Stimulated activated memory B cell treated with anti-CD40 and anti-IgM and Interleukin-4, amounts not matched to agents 10 μg/mL and 1 μg/mL and 100 μg/mL, for 72 hours (primary cell): ENCODE measurements around the gene DNLZ.
"Not testable (repeated sequence)": the region's sequence is repeated elsewhere in the genome, so short reads cannot be mapped to it uniquely, and the experiment has no call there.

Experiments
- ATAC-seq: fragments of 150-1000 bp; cut with Tn5 transposase; 2 replicates; pipeline ENCODE4 v1.10.0; 2021
- H3K27ac Mint-ChIP-seq: one replicate; pipeline ENCODE4 v1.8.0; 2022; ENCODE audit warnings: mild to moderate bottlenecking, mixed read lengths
- H3K27me3 Mint-ChIP-seq: one replicate; pipeline ENCODE4 v1.8.0; 2022; ENCODE audit warnings: mixed read lengths
- H3K36me3 Mint-ChIP-seq: one replicate; pipeline ENCODE4 v1.8.0; 2022; ENCODE audit warnings: mixed read lengths
- H3K4me1 Mint-ChIP-seq: one replicate; pipeline ENCODE4 v1.8.0; 2022; ENCODE audit warnings: mixed read lengths
- H3K4me3 Mint-ChIP-seq: one replicate; pipeline ENCODE4 v1.8.0; 2022; ENCODE audit warnings: mild to moderate bottlenecking, moderate library complexity, mixed read lengths
- H3K9me3 Mint-ChIP-seq: one replicate; pipeline ENCODE4 v1.8.0; 2022; ENCODE audit warnings: mixed read lengths

The DNLZ gene

DNA sequence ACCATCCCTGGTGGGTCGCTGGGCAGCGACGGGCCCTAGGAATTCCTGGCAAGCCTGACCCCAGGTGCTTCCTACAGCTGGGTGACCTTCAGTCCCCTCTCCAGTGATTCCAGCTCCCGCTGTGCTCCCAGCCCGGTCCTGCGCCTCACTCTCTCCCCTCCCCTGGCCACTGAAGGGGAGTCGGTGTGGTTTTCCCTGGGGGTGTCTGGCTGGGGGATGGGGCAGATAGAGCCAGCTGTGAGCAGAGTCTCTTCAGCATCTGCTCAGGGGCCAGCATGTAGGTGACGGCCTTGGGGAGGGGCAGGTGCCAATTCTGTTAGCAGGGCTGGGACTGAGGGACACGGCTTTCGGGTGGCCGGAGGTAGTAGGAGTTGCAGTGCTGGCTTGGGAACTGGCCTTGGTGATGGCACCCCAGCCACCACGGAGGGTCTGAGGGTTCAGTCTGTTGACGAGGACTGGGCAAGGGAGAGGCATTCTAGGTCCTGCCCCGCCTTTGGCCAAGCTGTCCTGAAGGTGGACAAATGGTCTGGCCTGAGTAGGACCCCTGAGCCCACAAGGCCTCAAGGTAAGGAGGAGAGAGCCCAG is 33.0 kb downstream of the DNLZ start:
- no peak overlapping the region for H3K27ac Mint-ChIP-seq

DNA sequence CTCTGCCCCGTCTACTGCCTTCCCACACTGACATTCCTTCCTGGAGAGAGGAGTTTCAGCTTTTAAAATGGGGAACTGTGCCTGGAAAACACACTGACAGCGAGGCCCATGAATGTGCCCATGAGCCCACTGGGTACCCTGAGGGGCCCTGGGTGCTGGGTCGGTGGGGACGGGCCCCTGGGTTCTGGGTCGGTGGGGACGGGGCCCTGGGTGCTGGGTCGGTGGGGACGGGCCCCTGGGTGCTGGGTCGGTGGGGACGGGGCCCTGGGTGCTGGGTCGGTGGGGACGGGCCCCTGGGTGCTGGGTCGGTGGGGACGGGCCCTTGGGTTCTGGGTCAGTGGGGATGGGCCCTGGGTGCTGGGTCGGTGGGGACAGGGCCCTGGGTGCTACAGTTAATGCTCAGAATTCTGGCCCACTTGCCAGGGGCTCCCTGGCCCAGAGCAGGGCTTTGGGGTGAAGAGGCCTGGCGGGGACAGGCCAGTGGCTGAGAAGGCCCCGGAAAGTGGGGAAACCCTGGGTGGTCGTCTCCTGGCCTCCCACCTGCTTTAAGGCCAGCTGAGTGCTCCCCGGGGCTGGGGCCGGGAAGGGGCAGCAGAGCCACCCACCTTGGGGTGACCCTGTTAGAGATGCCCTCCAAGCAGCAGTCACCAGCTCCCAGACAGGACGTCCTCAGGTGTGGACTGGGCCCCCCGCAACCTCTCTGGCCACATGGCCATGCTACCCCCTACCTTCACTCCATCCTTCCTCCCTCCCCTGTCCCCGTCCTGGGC is 33.7 kb downstream of the DNLZ start:
- H3K27me3 Mint-ChIP-seq: peaks cover 75% of the 10 kb centered on the region
- no peaks in the 10 kb centered on the region for H3K36me3 Mint-ChIP-seq
- peaks cover 6% of the 10 kb centered on the region for H3K4me1 Mint-ChIP-seq
- no peak overlapping the region for H3K27ac Mint-ChIP-seq
- no peaks in the 10 kb centered on the region for H3K9me3 Mint-ChIP-seq
- ATAC-seq: no peak
- H3K4me3 Mint-ChIP-seq: no peak overlapping the region

More for the DNA sequence above, 33.0 kb downstream of the DNLZ start:
- ATAC-seq: no peak
- no peak overlapping the region for H3K4me3 Mint-ChIP-seq
- H3K4me1 Mint-ChIP-seq: peaks cover 6% of the 10 kb centered on the region
- no peaks in the 10 kb centered on the region for H3K36me3 Mint-ChIP-seq
- H3K27me3 Mint-ChIP-seq: peaks cover 69% of the 10 kb centered on the region
- H3K9me3 Mint-ChIP-seq: no peaks in the 10 kb centered on the region

DNA sequence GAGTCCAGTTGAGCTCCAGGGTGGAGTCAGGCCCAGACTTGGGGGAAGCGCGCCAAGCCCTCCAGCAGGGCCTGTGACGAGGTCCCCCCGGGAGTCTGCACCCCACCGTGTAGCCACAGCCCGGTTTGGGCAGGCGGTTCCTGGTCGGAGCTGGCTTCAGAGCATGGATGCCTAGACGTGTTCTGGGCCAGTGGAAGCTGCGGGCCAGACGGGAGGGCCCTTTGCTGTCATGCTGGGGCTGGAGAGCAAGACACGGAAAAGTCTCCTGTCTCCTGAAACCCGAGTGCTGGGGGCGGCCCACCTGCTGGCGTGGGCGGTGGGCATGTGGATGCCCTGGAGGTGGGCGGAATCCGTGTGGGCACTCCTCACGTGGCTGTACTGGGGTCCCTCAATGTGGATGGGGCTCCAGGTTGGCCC is 34.3 kb downstream of the DNLZ start:
- peaks cover 6% of the 10 kb centered on the region for H3K4me1 Mint-ChIP-seq
- ATAC-seq: no peak
- no peak overlapping the region for H3K4me3 Mint-ChIP-seq
- H3K36me3 Mint-ChIP-seq: no peaks in the 10 kb centered on the region
- H3K27ac Mint-ChIP-seq: no peak overlapping the region
- H3K9me3 Mint-ChIP-seq: no peaks in the 10 kb centered on the region
- H3K27me3 Mint-ChIP-seq: peaks cover 81% of the 10 kb centered on the region

DNA sequence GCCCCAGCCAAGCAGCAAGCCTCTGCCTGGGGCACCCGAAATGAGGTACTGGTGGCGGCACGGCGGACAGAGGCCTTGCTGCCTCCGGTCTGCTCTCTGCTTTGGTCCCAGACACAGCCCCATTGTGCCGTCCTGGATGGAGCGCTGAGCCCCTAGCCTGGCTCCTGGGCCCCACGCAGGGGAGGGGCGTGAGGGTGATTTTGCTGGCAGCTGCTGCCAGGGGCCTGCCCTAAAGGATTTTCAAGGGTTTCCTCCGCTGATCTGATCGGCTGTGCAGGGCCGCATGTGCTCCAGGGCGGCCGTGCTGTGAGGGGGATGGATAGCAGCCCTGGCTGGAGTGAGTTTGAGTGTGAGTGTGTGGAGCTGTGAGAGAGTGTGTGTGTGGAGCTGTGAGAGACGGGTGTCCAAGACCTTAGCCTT is 34.9 kb downstream of the DNLZ start:
- no peaks in the 10 kb centered on the region for H3K36me3 Mint-ChIP-seq
- no peak overlapping the region for H3K27ac Mint-ChIP-seq
- peaks cover 6% of the 10 kb centered on the region for H3K4me1 Mint-ChIP-seq
- no peaks in the 10 kb centered on the region for H3K9me3 Mint-ChIP-seq
- no peak overlapping the region for H3K4me3 Mint-ChIP-seq
- no peak for ATAC-seq
- peaks cover 87% of the 10 kb centered on the region for H3K27me3 Mint-ChIP-seq

DNA sequence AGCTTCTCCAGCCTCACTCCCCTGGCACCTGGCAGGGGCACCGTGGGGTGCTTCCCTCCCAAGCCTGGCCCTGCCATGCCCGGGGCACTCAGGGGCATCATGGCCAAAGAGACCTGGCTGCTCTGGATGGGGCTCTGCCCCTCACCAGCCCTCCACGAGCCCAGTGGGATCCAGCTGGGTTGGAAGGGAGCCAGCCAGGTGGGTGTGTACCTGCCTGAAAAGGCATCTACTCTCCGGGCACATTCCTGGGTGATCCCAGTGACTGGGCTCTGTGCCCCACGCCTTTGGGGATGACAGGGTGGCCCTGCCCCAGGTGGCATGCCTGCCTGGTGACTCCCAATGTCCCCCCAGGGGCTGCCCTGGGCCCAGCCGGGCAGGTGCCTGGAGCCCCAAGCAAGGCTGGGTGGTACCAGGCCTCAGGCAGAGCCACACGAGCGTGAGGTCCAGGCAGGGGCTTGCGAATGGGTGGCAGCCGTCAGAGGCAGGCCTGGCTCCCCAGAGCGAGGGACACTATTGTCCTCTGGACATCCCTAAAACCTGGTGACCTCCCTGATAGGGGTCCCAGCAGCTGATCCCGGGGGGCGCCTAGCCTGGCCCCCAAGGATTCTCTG is 35.4 kb downstream of the DNLZ start:
- Mint-ChIP-seq H3K4me1 (peaks cover 6% of the 10 kb centered on the region), H3K27ac (no peak overlapping the region), H3K27me3 (peaks cover 87% of the 10 kb centered on the region), H3K9me3 (no peaks in the 10 kb centered on the region), H3K36me3 (no peaks in the 10 kb centered on the region), H3K4me3 (peak overlapping the region; percentile 36)
- no peak for ATAC-seq

DNA sequence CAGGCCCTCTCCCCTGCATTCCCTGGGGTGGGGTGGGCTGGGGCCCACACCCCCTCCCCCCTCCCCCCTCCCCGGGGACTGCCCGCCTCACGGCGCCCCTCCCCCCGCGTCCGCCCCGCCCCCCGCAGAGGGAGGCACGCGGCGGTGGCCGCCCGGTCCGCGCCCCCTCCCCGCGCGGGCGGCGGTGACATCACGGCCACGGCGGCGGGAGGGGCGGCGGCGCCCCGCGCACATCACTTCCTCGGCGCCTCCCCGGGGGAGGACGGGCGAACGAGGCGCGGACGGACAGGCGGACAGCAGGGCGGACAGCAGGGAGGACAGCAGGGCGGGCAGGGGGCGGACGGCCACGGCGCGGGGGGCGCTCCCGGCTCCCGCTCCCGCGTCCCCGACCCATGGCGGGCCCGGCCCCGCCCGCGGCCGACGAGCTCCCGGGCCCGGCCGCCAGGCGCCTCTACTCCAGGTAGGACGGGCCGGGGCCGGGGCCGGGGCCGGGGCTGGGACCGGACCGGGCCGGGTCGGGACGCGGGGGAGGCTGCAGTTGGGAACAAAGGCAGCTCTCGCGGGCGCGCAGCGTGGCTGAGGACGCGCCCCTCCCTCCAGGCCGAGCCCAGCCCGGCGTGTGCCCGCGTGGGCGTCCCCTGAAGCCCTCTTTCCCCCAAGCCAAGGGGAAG is 36.1 kb downstream of the DNLZ start, which contains the start of gene GPSM1:
Gene GPSM1 (plus strand): TSS at position 236 of the 671 bp plus-strand sequence. CDS start 157 bp downstream, at position 393.
- Mint-ChIP-seq H3K4me1 (peaks cover 6% of the 10 kb centered on the region), H3K27ac (no peak within 1 kb of the TSS), H3K4me3 (peak within 1 kb of the TSS; percentile 67), H3K27me3 (peaks cover 84% of the 10 kb centered on the region), H3K9me3 (no peaks in the 10 kb centered on the region), H3K36me3 (no peaks in the 10 kb centered on the region)
- ATAC-seq: peak; percentile 18

DNA sequence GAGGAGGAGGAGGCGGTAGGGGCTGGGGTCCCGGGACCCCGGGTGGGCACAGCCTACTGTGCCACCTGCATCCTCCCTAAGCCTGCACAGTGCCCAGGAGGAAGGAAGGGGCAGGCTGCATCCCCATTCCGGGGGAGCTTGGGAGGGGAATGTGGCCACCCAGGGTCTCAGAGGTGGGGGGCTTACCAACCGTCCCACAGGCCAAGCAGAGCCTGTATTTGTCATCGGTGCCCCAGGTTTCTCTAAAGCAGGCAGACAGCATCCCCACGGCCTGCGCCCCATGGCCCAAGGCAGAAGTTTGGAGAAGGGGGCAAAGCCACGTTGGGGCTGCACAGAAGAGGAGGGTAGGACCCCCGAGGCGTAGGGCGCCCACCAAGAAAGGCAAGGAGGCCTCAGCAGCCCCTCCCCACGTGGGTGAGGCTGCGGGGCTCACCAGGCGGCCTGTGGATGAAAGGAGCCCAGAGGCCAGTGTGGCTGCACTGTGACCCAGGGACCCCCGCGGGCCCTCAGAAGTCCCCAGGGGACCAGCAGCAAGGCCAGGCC is 36.7 kb downstream of the DNLZ start:
- peak overlapping the region; percentile 67 for H3K4me3 Mint-ChIP-seq
- no peaks in the 10 kb centered on the region for H3K36me3 Mint-ChIP-seq
- H3K27ac Mint-ChIP-seq: no peak overlapping the region
- no peaks in the 10 kb centered on the region for H3K9me3 Mint-ChIP-seq
- ATAC-seq: no peak
- H3K4me1 Mint-ChIP-seq: peaks cover 6% of the 10 kb centered on the region
- peaks cover 78% of the 10 kb centered on the region for H3K27me3 Mint-ChIP-seq

DNA sequence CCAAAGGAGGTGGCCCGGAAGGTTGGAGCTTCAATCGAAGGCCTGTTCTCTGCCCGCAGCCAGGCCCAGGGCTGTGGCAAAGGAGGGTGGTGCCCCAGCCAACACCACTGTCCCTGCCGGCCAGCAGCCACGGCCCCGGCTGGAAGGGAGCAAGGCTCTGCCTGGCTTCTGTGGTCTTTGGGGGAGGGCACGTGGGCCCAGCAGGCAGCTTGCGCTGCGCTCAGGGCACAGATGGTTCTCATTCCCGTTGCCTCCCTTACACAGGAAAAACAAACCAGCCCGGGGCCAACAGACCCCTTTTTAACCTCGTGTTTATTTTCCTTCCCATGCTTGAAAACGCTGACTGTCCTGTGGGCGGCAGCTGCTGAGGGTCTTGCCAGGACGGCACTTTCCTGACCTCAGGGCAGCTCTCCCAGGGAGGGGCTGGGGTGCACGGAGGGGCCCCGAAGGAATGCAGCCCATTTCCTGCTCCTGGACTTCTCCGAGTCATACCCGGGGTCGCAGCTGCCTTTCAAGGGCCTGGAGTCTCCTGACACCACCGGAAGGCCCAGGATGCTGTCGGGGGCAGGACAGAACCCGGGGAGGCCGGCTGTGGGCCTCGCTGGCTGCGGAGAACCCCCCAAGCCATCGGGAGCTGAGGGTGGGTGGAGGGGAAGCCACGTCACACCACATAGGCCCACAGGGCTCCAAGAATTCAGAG is 37.3 kb downstream of the DNLZ start:
- H3K36me3 Mint-ChIP-seq: no peaks in the 10 kb centered on the region
- peaks cover 6% of the 10 kb centered on the region for H3K4me1 Mint-ChIP-seq
- no peak overlapping the region for H3K27ac Mint-ChIP-seq
- no peak overlapping the region for H3K4me3 Mint-ChIP-seq
- no peaks in the 10 kb centered on the region for H3K9me3 Mint-ChIP-seq
- H3K27me3 Mint-ChIP-seq: peaks cover 72% of the 10 kb centered on the region
- no peak for ATAC-seq

DNA sequence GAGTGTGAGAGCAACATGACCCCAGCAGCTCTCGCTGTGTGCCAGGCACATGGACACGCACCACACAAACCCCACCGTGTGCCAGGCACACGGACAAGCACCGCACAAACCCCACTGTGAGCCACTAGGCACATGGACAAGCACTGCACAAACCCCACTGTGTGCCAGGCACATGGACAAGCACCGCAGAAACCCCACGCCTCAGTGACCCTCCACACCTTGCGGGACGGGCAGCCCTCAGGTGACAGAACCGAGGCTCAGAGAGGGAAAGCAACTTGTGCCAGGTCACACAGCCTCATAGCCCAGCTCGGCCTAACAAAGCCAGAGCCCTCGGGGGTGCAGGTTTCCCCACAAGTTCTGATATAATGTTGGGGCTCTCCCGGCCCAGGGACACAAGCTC is 38.2 kb downstream of the DNLZ start:
- Mint-ChIP-seq H3K9me3 (no peaks in the 10 kb centered on the region), H3K27me3 (peaks cover 63% of the 10 kb centered on the region), H3K4me1 (peaks cover 6% of the 10 kb centered on the region), H3K27ac (no peak overlapping the region), H3K36me3 (no peaks in the 10 kb centered on the region), H3K4me3 (no peak overlapping the region)
- no peak for ATAC-seq

DNA sequence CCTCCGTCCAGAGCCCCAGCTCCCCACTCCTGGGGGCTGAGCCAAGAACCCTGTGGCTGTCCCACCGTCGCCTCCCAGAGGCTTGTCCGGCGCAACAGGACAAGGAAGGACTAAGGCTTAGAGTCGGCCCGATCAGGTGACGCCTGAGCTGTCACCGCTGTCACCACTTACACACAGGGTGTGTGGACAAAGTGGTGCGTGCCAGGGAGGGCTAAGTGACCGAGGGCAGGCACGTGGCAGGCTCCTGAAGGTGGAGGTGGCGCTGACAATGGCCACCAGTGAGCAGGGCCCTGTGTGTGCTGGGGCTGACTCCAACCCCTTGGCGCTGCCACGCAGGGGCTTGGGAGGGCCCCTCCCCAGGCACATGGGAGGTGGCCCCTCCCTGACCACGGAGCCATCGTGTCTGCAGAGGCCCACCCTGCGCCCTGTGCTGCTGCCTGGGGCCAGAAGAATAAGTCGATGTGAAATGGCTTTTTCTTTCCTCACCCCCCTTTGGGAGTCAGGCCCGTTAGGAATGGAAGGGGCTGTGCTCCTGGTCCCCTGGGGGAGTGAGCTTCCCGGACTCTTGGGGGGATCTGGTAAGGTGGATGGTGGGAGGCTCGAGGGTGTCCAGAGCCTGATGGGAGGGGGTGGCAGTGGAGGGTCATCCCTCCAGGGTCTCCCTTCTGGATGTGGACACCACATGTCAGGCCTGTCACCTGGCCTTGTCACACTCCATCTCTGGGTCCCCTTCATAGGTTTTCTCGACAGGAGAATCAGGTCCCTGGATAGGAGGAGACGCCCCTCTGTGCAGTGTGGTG is 38.8 kb downstream of the DNLZ start:
- Mint-ChIP-seq H3K27me3 (peaks cover 57% of the 10 kb centered on the region), H3K4me3 (no peak overlapping the region), H3K4me1 (peaks cover 6% of the 10 kb centered on the region), H3K36me3 (no peaks in the 10 kb centered on the region), H3K27ac (no peak overlapping the region), H3K9me3 (no peaks in the 10 kb centered on the region)
- no peak for ATAC-seq

DNA sequence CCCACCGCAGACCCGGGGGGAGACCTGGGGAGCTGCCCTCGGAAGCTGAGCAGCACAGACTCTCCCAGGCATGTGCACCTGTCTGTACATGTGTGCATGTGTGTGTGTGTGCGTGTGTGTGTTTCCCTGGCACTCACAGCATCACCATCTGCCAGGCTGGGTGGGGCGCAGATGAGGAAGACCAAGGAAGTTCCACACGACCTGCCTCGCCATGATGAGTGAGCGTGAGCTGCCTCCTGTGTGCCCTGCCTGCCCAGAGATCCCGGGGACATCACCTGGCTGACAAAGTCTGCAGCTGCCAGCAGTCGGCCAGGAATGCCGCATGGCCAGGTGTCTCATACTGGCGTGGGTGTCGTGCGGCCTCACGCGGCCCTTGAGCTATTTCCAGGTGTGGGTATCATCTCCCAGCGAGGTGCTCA is 40.2 kb downstream of the DNLZ start:
- no peak for ATAC-seq
- no peaks in the 10 kb centered on the region for H3K4me1 Mint-ChIP-seq
- H3K27ac Mint-ChIP-seq: no peak overlapping the region
- peaks cover 44% of the 10 kb centered on the region for H3K27me3 Mint-ChIP-seq
- H3K36me3 Mint-ChIP-seq: no peaks in the 10 kb centered on the region
- H3K4me3 Mint-ChIP-seq: no peak overlapping the region
- H3K9me3 Mint-ChIP-seq: no peaks in the 10 kb centered on the region

DNA sequence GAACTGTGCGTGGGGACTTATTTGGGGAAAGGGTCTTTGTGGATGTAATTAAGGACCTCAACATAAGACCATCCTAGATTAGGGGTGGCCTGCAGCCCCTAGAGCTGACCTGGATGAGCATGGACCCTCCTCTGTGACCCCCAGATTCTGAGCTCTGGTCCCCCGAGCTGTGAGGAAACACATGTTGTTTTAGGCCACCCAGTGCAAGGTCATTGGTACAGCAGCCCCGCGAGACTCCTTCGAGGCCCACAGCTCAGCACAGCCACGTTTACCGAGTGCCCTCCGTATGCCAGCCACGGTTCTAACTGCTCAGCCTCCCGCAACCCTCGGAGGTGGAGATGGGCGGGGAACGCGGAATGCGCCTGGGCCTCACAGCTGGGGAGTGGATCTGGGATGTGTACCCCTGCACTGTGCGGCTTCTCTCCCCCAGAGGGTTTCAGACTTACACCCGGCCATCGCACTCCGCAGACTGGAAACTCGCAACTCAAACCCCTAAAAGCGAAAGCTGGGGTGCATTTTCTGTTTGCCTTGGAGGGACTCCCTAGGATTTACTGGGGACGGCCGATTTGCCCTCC is 40.7 kb downstream of the DNLZ start:
- H3K27ac Mint-ChIP-seq: no peak overlapping the region
- H3K4me3 Mint-ChIP-seq: no peak overlapping the region
- no peak for ATAC-seq
- H3K9me3 Mint-ChIP-seq: no peaks in the 10 kb centered on the region
- peaks cover 5% of the 10 kb centered on the region for H3K4me1 Mint-ChIP-seq
- H3K27me3 Mint-ChIP-seq: peaks cover 47% of the 10 kb centered on the region
- H3K36me3 Mint-ChIP-seq: no peaks in the 10 kb centered on the region

DNA sequence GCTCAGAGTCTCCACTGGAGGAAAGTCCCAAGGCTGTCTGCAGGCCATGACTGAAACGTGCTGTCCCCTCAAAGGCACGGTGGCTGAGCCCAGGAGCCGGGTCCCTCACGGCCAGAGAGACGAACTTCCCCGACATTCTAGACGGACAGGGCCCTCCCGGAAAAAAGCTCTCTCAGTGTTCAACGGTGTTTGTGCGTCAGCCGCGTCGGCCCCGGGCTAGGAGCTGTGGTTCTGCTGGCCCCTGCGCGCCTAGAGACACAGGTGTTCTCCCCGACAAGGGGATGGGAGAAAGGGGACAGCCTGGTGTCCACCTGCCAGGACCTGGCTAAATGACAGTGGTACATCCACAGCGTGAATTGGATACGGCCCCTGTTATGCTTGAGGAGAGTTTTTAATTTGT is 42.0 kb downstream of the DNLZ start:
- H3K27me3 Mint-ChIP-seq: peaks cover 56% of the 10 kb centered on the region

DNA sequence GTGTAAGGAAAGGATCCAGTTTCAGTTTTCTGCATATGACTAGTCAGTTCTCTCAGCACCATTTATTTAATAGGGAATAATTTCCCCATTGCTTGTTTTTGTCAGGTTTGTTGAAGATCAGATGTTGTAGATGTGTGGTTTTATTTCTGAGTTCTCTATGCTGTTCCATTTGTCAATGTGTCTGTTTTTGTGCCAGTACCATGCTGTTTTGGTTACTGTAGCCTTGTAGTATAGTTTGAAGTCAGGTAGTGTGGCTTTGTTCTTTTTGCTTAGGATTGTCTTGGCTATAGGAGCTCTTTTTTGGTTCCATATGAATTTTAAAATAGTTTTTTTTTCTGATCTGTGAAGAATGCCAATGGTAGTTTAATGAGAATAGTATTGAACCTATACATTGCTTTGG is 42.6 kb downstream of the DNLZ start:
- not testable (repeated sequence) for ATAC-seq, H3K36me3 Mint-ChIP-seq, H3K9me3 Mint-ChIP-seq, H3K27ac Mint-ChIP-seq, H3K4me3 Mint-ChIP-seq
- Mint-ChIP-seq H3K27me3 (peaks cover 56% of the 10 kb centered on the region), H3K4me1 (peaks cover 10% of the 10 kb centered on the region)

More for the DNA sequence above, 42.0 kb downstream of the DNLZ start:
- no peak overlapping the region for H3K4me3 Mint-ChIP-seq
- no peaks in the 10 kb centered on the region for H3K9me3 Mint-ChIP-seq
- peaks cover 10% of the 10 kb centered on the region for H3K4me1 Mint-ChIP-seq
- ATAC-seq: no peak
- no peaks in the 10 kb centered on the region for H3K36me3 Mint-ChIP-seq
- no peak overlapping the region for H3K27ac Mint-ChIP-seq
